Activated naive CD4-positive, alpha-beta T cell treated with anti-CD3 and anti-CD28 coated beads, Interleukin-2, amount 50 U/mL, for 24 hours (primary cell): Measurements from ENCODE around the gene CORO1A.
A peak's percentile ranks its signal among the peaks of the same experiment; 100 is the strongest.

Experiments
- H3K27ac Mint-ChIP-seq: one replicate; pipeline ENCODE4 v1.8.0; 2021; ENCODE audit warnings: mild to moderate bottlenecking, mixed read lengths
- H3K27me3 Mint-ChIP-seq: one replicate; pipeline ENCODE4 v1.8.0; 2021; ENCODE audit warnings: mixed read lengths
- H3K36me3 Mint-ChIP-seq: one replicate; pipeline ENCODE4 v1.8.0; 2021; ENCODE audit warnings: mixed read lengths
- H3K4me1 Mint-ChIP-seq: one replicate; pipeline ENCODE4 v1.8.0; 2021; ENCODE audit warnings: mixed read lengths
- H3K4me3 Mint-ChIP-seq: one replicate; pipeline ENCODE4 v1.8.0; 2021; ENCODE audit warnings: mild to moderate bottlenecking, mixed read lengths
- H3K9me3 Mint-ChIP-seq: one replicate; pipeline ENCODE4 v1.8.0; 2021; ENCODE audit warnings: mixed read lengths

CORO1A gene

GRCh38 chr16:30183233-30184095 lies at the start of gene CORO1A:
Gene CORO1A (plus strand): TSS chr16:30183602. CDS start chr16:30185210, 1,608 bp downstream.
- peak within 1 kb of the TSS; percentile 96 for H3K4me3 Mint-ChIP-seq
- no peaks in the 10 kb centered on the region for H3K9me3 Mint-ChIP-seq
- peak within 1 kb of the TSS; percentile 97 for H3K27ac Mint-ChIP-seq
- H3K27me3 Mint-ChIP-seq: no peaks in the 10 kb centered on the region
- H3K4me1 Mint-ChIP-seq: peaks cover 29% of the 10 kb centered on the region
- H3K36me3 Mint-ChIP-seq: peaks cover 12% of the 10 kb centered on the region

- H3K9me3 Mint-ChIP-seq: no peaks in the 10 kb centered on the region
- H3K4me3 Mint-ChIP-seq: no peak overlapping the region
- no peak overlapping the region for H3K27ac Mint-ChIP-seq
- H3K27me3 Mint-ChIP-seq: no peaks in the 10 kb centered on the region
- peaks cover 20% of the 10 kb centered on the region for H3K4me1 Mint-ChIP-seq
- H3K36me3 Mint-ChIP-seq: no peaks in the 10 kb centered on the region
Measured at GRCh38 chr16:30136971-30137605, 46.3 kb upstream of the CORO1A start.

DNA sequence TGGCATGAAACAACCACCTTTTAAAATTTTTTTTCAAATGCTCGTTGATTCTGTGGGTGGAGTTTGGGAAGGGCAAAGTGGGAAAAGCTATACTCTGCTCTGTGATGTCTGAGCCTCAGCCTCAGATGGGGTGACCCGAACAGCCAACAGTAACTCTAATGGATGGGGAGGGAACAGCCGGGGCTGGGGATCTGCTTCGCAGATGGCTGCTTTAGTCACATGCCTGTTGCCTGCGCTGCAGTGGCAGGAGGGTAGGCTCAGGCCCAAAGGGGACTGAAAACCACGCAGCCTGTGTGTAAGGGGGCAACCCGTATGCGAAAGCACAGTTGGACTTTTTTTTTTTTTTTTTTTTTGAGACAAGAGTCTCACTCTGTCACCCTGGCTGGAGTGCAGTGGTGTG lies 45.5 kb upstream of the CORO1A start:
- Mint-ChIP-seq H3K4me1 (peaks cover 22% of the 10 kb centered on the region), H3K27me3 (no peaks in the 10 kb centered on the region), H3K36me3 (no peaks in the 10 kb centered on the region), H3K27ac (no peak overlapping the region), H3K4me3 (no peak overlapping the region), H3K9me3 (no peaks in the 10 kb centered on the region)

- H3K36me3 Mint-ChIP-seq: no peaks in the 10 kb centered on the region
- peak overlapping the region; percentile 53 for H3K4me3 Mint-ChIP-seq
- H3K9me3 Mint-ChIP-seq: no peaks in the 10 kb centered on the region
- peak overlapping the region; percentile 92 for H3K27ac Mint-ChIP-seq
- peaks cover 29% of the 10 kb centered on the region for H3K4me1 Mint-ChIP-seq
- no peaks in the 10 kb centered on the region for H3K27me3 Mint-ChIP-seq
Measured at GRCh38 chr16:30139583-30140481, 43.6 kb upstream of the CORO1A start.

DNA sequence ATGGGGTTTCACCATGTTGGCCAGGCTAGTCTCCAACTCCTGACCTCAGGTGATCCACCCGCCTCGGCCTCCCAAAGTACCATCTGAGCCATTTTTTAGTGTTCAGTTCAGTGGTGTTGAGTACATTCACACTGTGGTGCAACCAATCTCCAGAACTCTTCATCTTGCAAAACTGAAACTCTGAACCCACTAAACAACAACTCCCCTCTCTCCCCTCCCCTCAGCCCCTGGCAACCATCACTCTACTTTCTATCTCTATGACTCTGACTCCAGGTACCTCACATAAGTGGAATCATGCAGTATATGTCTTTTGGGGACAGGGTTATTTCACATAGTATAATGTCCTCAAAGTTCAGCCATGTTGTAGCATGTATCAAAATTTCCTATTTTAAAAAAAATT lies 41.7 kb upstream of the CORO1A start:
- peaks cover 29% of the 10 kb centered on the region for H3K4me1 Mint-ChIP-seq
- no peak overlapping the region for H3K4me3 Mint-ChIP-seq
- H3K27me3 Mint-ChIP-seq: no peaks in the 10 kb centered on the region
- H3K9me3 Mint-ChIP-seq: no peaks in the 10 kb centered on the region
- H3K27ac Mint-ChIP-seq: peak overlapping the region; percentile 77
- H3K36me3 Mint-ChIP-seq: no peaks in the 10 kb centered on the region

GRCh38 chr16:30142672-30143346 lies 40.6 kb upstream of the CORO1A start:
- Mint-ChIP-seq H3K27me3 (no peaks in the 10 kb centered on the region), H3K4me1 (peaks cover 29% of the 10 kb centered on the region), H3K9me3 (no peaks in the 10 kb centered on the region), H3K4me3 (no peak overlapping the region), H3K36me3 (no peaks in the 10 kb centered on the region), H3K27ac (no peak overlapping the region)

DNA sequence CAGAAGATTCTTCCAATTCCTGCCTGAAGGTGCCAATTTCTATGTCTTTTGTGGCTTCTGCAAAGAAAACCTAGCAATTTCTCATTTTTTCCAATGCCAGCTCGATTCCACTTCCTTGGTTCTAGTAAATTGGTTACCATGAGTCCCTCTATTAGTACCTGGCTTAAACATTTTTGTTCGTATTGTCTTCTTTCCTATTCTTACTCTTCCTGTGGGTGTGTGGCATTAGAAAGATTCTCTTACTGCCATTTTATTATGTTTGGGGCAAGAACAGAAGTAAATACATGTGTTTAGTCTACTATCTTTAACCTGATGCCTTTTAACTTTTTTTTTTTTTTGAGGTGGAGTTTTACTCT lies 40.1 kb upstream of the CORO1A start:
- peaks cover 29% of the 10 kb centered on the region for H3K4me1 Mint-ChIP-seq
- no peak overlapping the region for H3K4me3 Mint-ChIP-seq
- no peak overlapping the region for H3K27ac Mint-ChIP-seq
- H3K9me3 Mint-ChIP-seq: no peaks in the 10 kb centered on the region
- H3K36me3 Mint-ChIP-seq: no peaks in the 10 kb centered on the region
- no peaks in the 10 kb centered on the region for H3K27me3 Mint-ChIP-seq

- peaks cover 28% of the 10 kb centered on the region for H3K4me1 Mint-ChIP-seq
- no peaks in the 10 kb centered on the region for H3K9me3 Mint-ChIP-seq
- H3K27ac Mint-ChIP-seq: no peak overlapping the region
- H3K27me3 Mint-ChIP-seq: no peaks in the 10 kb centered on the region
- no peak overlapping the region for H3K4me3 Mint-ChIP-seq
- H3K36me3 Mint-ChIP-seq: no peaks in the 10 kb centered on the region
Measured at GRCh38 chr16:30144017-30144416, 39.4 kb upstream of the CORO1A start.

- H3K9me3 Mint-ChIP-seq: peaks cover 5% of the 10 kb centered on the region
- H3K36me3 Mint-ChIP-seq: no peaks in the 10 kb centered on the region
- no peak overlapping the region for H3K4me3 Mint-ChIP-seq
- peaks cover 19% of the 10 kb centered on the region for H3K4me1 Mint-ChIP-seq
- no peak overlapping the region for H3K27ac Mint-ChIP-seq
- no peaks in the 10 kb centered on the region for H3K27me3 Mint-ChIP-seq
Measured at GRCh38 chr16:30144917-30145316, 38.5 kb upstream of the CORO1A start.

- Mint-ChIP-seq H3K4me1 (peaks cover 13% of the 10 kb centered on the region), H3K27ac (no peak overlapping the region), H3K4me3 (no peak overlapping the region), H3K36me3 (no peaks in the 10 kb centered on the region), H3K9me3 (peaks cover 5% of the 10 kb centered on the region), H3K27me3 (no peaks in the 10 kb centered on the region)
Measured at GRCh38 chr16:30145657-30146056, 37.7 kb upstream of the CORO1A start.

GRCh38 chr16:30147843-30148510 lies 35.4 kb upstream of the CORO1A start:
- Mint-ChIP-seq H3K4me1 (peaks cover 6% of the 10 kb centered on the region), H3K9me3 (peaks cover 5% of the 10 kb centered on the region), H3K27me3 (no peaks in the 10 kb centered on the region), H3K36me3 (no peaks in the 10 kb centered on the region), H3K27ac (no peak overlapping the region), H3K4me3 (no peak overlapping the region)

DNA sequence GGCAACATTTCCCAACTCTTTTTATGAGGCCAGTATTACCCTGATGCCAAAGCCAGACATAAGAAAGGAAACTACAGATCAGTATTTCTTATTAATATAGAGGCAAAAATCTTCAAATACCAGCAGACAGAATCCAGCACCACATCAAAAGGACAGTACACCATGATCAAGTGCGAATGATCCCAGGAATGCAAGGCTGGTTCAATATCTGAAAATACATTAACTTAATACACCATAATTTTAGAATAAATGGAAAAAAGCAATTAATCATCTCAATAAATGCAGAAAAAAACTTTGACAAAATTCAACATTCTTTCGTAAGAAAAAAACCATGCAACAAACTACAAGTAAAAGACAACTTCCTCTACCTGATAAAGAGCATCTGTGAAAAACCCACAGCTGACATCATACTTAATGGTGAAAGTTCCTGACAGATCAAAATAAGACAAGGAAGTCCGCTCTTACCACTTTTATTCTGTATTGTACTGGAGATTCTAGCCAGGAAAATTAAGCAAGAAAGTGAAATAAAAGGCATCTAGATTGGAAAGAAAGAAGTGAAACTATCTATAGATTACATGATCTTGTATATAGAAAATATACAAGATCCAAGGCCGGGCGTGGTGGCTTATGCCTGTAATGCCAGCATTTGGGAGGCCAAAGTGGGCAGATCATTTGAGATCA lies 34.0 kb upstream of the CORO1A start:
- Mint-ChIP-seq H3K27me3 (no peaks in the 10 kb centered on the region), H3K4me3 (no peak overlapping the region), H3K27ac (peak overlapping the region; percentile 47), H3K36me3 (no peaks in the 10 kb centered on the region), H3K9me3 (peaks cover 5% of the 10 kb centered on the region), H3K4me1 (no peaks in the 10 kb centered on the region)

- no peaks in the 10 kb centered on the region for H3K4me1 Mint-ChIP-seq
- no peak overlapping the region for H3K4me3 Mint-ChIP-seq
- H3K27ac Mint-ChIP-seq: no peak overlapping the region
- H3K36me3 Mint-ChIP-seq: no peaks in the 10 kb centered on the region
- H3K27me3 Mint-ChIP-seq: no peaks in the 10 kb centered on the region
- H3K9me3 Mint-ChIP-seq: peaks cover 5% of the 10 kb centered on the region
Measured at GRCh38 chr16:30151091-30151490, 32.3 kb upstream of the CORO1A start.

DNA sequence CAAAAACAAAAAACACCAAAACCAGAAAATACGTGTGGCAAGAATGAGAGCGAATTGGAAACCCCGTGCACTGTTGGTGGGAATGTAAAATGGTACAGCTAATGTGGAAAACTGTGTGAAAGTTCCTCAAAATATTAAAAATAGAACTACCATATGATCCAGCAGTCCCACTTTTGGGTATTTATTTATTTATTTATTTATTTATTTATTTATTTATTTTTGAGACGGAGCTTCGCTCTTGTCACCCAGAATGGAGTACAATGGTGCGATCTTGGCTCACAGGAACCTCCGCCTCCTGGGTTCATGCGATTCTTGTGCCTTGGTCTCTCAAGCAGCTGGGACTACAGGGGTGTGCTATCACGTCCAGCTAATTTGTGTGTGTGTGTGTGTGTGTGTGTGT lies 30.9 kb upstream of the CORO1A start:
- Mint-ChIP-seq H3K27ac (no peak overlapping the region), H3K4me1 (no peaks in the 10 kb centered on the region), H3K4me3 (no peak overlapping the region), H3K9me3 (peaks cover 5% of the 10 kb centered on the region), H3K27me3 (no peaks in the 10 kb centered on the region), H3K36me3 (no peaks in the 10 kb centered on the region)
